GM23338 (cell line): ENCODE measurements around the gene NUP153. TPM values are rescaled to one million over a fixed set of nuclear protein-coding genes. Genes with fewer than 3 reads are reported as not detected.

Source experiments
- ATAC-seq: fragments of 200-7000 bp; cut with Tn5 transposase; 3 replicates; pipeline ENCODE4 v1.9.1; 2020
- DNase-seq: peaks from one replicate; pipeline ENCODE4 v3.0.0-alpha.2; 2015; ENCODE audit warnings: low spot score
- H2AFZ ChIP-seq: fragments of 200-600 bp; sonication (generic); 2 replicates; pipeline ENCODE4 v1.8.0; 2016; ENCODE audit warnings: antibody characterized with exemption, mild to moderate bottlenecking, moderate library complexity
- H3F3A ChIP-seq: fragments of 200-600 bp; sonication (generic); replicated peaks from 2 replicates; pipeline ENCODE4 v1.8.0; 2017; ENCODE audit warnings: antibody characterized with exemption, mixed run types, low read depth
- H3K27ac ChIP-seq: fragments of 200-600 bp; sonication (generic); 2 replicates; pipeline ENCODE4 v1.6.1; 2016; ENCODE audit warnings: low read depth
- H3K27me3 ChIP-seq: fragments of 200-600 bp; sonication (generic); 2 replicates; pipeline ENCODE4 v1.8.0; 2016; ENCODE audit warnings: mild to moderate bottlenecking, mixed run types, moderate library complexity; ENCODE audit not compliant: insufficient read depth
- H3K36me3 ChIP-seq: fragments of 200-600 bp; sonication (generic); 2 replicates; pipeline ENCODE4 v1.8.0; 2016; ENCODE audit warnings: mild to moderate bottlenecking; ENCODE audit not compliant: insufficient read depth
- H3K4me1 ChIP-seq: fragments of 200-600 bp; sonication (generic); 2 replicates; pipeline ENCODE4 v1.8.0; 2016; ENCODE audit warnings: mild to moderate bottlenecking, moderate library complexity; ENCODE audit not compliant: insufficient read depth
- H3K4me2 ChIP-seq: fragments of 200-600 bp; sonication (generic); 2 replicates; pipeline ENCODE4 v1.7.1; 2017; ENCODE audit warnings: mixed run types
- H3K4me3 ChIP-seq: fragments of 200-600 bp; sonication (generic); 2 replicates; pipeline ENCODE4 v1.6.1; 2016; ENCODE audit warnings: mixed run types
- H3K79me2 ChIP-seq: fragments of 200-600 bp; sonication (generic); replicated peaks from 2 replicates; pipeline ENCODE4 v1.8.0; 2017; ENCODE audit warnings: mild to moderate bottlenecking; ENCODE audit not compliant: insufficient read depth
- H3K9me2 ChIP-seq: fragments of 200-600 bp; sonication (generic); 2 replicates; pipeline ENCODE4 v1.8.0; 2017; ENCODE audit not compliant: insufficient read depth
- H4K20me1 ChIP-seq: fragments of 200-600 bp; sonication (generic); replicated peaks from 2 replicates; pipeline ENCODE4 v1.8.0; 2017; ENCODE audit warnings: mild to moderate bottlenecking; ENCODE audit not compliant: insufficient read depth
- H3K27ac Mint-ChIP-seq: 2 replicates; pipeline ENCODE4 v1.8.0; 2020; ENCODE audit warnings: inconsistent platforms, mild to moderate bottlenecking, moderate library complexity, mixed read lengths
- H3K27me3 Mint-ChIP-seq: 3 replicates; pipeline ENCODE4 v1.8.0; 2022; ENCODE audit warnings: low read depth, mild to moderate bottlenecking, moderate library complexity, mixed read lengths, inconsistent platforms; ENCODE audit not compliant: insufficient read depth, poor library complexity
- H3K36me3 Mint-ChIP-seq: 3 replicates; pipeline ENCODE4 v1.8.0; 2021; ENCODE audit warnings: low read depth, mild to moderate bottlenecking, inconsistent platforms, moderate library complexity, mixed read lengths
- H3K4me1 Mint-ChIP-seq: 3 replicates; pipeline ENCODE4 v1.8.0; 2020; ENCODE audit warnings: mild to moderate bottlenecking, inconsistent platforms, mixed read lengths
- H3K4me3 Mint-ChIP-seq: 3 replicates; pipeline ENCODE4 v1.8.0; 2021; ENCODE audit warnings: moderate library complexity, mild to moderate bottlenecking, inconsistent platforms, mixed read lengths
- H3K9me3 Mint-ChIP-seq: 3 replicates; pipeline ENCODE4 v1.8.0; 2020; ENCODE audit warnings: moderate library complexity, mild to moderate bottlenecking, inconsistent platforms, mixed read lengths
- CREB1 ChIP-seq: fragments of 250-450 bp; sonication (Bioruptor Pico); IDR thresholded peaks from 2 replicates; pipeline ENCODE4 v1.5.0; 2020; ENCODE audit warnings: low read depth, mild to moderate bottlenecking, moderate library complexity
- EZH2 ChIP-seq: fragments of 200-600 bp; sonication (generic); IDR thresholded peaks from one replicate; pipeline ENCODE4 v1.8.0; 2017; ENCODE audit warnings: antibody characterized with exemption, mild to moderate bottlenecking, low read depth; ENCODE audit not compliant: unreplicated experiment
- EZH2phosphoT487 ChIP-seq: fragments of 200-600 bp; sonication (generic); IDR thresholded peaks from one replicate; pipeline ENCODE4 v1.8.1; 2018; ENCODE audit warnings: antibody characterized with exemption; ENCODE audit not compliant: unreplicated experiment
- JUNB ChIP-seq: IDR thresholded peaks from one replicate; pipeline ENCODE4 v1.6.1; 2016; ENCODE audit warnings: antibody characterized with exemption; ENCODE audit not compliant: unreplicated experiment
- POLR2AphosphoS5 ChIP-seq: IDR thresholded peaks from 2 replicates; pipeline ENCODE4 v1.6.1; 2016; ENCODE audit warnings: antibody characterized with exemption, low read depth
- ZNF114 ChIP-seq: fragments of 250-450 bp; sonication (Bioruptor Pico); IDR thresholded peaks from 2 replicates; pipeline ENCODE4 v1.5.0; 2020; ENCODE audit warnings: mild to moderate bottlenecking, moderate library complexity
- ZNF331 ChIP-seq: fragments of 250-450 bp; sonication (Bioruptor Pico); IDR thresholded peaks from 2 replicates; pipeline ENCODE4 v1.5.0; 2020; ENCODE audit warnings: low read depth, mild to moderate bottlenecking, moderate library complexity
- polyA plus RNA-seq: library from polyadenylated mRNA; unstranded; fragments of >200 nt; fragmentation: Nextera tagmentation; extraction: Ambion mirVana; gene quantifications from 2 replicates; pipeline ENCODE4 v1.2.1, GENCODE V29; 2016
- total RNA-seq: library from RNA; depleted of rRNA; stranded (reverse); fragments of >200 nt; shearing (Covaris generic); gene quantifications from 2 replicates; pipeline ENCODE4 v1.2.3, GENCODE V29; 2014
- TF ChIP-seq, protein P1 (sequence below), 2 experiments: fragments of 200-600 bp in 1 of 2; sonication (generic) in 1 of 2; conservative IDR thresholded peaks; 2 replicates each; pipeline versions ENCODE4 v1.5.1 to v1.6.1; 2016 to 2017; ENCODE audit warnings: antibody characterized with exemption in 2 of 2, low read depth in 2 of 2, mild to moderate bottlenecking in 2 of 2, moderate library complexity in 1 of 2
- TF ChIP-seq, protein P2 (sequence below): IDR thresholded peaks from 2 replicates; pipeline ENCODE4 v1.6.1; 2016; ENCODE audit warnings: antibody characterized with exemption
- TF ChIP-seq, protein P3 (sequence below): IDR thresholded peaks from one replicate; pipeline ENCODE4 v1.6.1; 2018; ENCODE audit warnings: antibody characterized with exemption; ENCODE audit not compliant: unreplicated experiment

Gene NUP153
- total and polyA plus RNA-seq, 2 experiments from 2014 or later, result 23.8 to 88.4 TPM

DNA sequence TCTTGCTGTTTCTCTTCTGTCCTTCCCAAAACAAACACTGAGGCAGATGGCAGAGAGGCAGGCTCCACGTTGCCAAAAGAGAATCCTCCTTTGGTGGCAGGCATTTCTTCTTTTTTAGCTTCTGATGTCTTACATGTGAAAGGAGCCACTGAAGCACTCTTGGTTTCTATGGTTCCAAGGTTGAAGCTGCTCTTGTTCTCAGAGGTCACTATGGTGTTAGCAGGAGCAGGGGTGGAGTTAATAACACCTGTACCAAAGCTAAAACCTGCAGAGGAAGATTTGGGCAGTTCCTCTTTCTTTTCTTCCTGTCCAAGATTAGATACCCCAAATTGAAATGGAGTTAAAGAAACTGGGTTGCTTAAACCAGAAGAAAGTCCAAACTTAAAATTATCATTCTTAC, 77.9 kb downstream of the NUP153 start (continued):
- TF ChIP-seq, protein P1, sequence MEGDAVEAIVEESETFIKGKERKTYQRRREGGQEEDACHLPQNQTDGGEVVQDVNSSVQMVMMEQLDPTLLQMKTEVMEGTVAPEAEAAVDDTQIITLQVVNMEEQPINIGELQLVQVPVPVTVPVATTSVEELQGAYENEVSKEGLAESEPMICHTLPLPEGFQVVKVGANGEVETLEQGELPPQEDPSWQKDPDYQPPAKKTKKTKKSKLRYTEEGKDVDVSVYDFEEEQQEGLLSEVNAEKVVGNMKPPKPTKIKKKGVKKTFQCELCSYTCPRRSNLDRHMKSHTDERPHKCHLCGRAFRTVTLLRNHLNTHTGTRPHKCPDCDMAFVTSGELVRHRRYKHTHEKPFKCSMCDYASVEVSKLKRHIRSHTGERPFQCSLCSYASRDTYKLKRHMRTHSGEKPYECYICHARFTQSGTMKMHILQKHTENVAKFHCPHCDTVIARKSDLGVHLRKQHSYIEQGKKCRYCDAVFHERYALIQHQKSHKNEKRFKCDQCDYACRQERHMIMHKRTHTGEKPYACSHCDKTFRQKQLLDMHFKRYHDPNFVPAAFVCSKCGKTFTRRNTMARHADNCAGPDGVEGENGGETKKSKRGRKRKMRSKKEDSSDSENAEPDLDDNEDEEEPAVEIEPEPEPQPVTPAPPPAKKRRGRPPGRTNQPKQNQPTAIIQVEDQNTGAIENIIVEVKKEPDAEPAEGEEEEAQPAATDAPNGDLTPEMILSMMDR (conservative IDR thresholded peaks at IDR 0.05; ENCODE audit: low read depth in 2 of 2), result no peak
- no peak for TF ChIP-seq CREB1
- TF ChIP-seq ZNF331 (CRISPR knock-in tag), result no peak
- no peak for TF ChIP-seq JUNB

DNA sequence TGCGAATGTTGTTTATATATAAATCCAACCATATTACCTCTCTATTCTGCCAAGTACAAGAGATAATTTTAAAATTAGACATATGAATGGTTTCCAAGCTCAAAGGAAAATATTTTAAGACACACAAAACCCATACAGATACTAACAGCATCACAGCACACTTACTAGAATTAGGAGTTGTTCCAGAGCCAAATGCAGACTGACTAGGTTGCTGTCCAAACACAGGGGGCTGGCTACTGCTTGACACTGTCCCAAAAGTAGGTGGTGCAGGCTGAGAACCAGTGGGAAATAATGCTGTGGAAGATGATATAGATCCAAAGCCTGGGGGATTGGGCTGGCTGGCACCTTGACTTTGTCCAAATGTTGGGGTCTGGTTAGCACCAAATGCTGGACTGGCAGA, 82.3 kb downstream of the NUP153 start:
- no peak for TF ChIP-seq ZNF114 (CRISPR knock-in tag)
- TF ChIP-seq, protein P2, sequence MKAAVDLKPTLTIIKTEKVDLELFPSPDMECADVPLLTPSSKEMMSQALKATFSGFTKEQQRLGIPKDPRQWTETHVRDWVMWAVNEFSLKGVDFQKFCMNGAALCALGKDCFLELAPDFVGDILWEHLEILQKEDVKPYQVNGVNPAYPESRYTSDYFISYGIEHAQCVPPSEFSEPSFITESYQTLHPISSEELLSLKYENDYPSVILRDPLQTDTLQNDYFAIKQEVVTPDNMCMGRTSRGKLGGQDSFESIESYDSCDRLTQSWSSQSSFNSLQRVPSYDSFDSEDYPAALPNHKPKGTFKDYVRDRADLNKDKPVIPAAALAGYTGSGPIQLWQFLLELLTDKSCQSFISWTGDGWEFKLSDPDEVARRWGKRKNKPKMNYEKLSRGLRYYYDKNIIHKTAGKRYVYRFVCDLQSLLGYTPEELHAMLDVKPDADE, result no peak
- TF ChIP-seq POLR2AphosphoS5, result no peak
- TF ChIP-seq EZH2, result no peak
- TF ChIP-seq EZH2phosphoT487, result no peak
- peaks cover 12% of the 10 kb centered on the region; the same call in 1 of the 2 replicates for H4K20me1 ChIP-seq
- H3K27ac Mint-ChIP-seq, result no peak overlapping the region
- H3K4me3 Mint-ChIP-seq, result no peak overlapping the region
- DNase-seq (no peak), ATAC-seq (no peak)
- H2AFZ ChIP-seq, result no peak overlapping the region
- peaks cover 75% of the 10 kb centered on the region for H3K79me2 ChIP-seq
- H3K27me3 ChIP-seq, result no peaks in the 10 kb centered on the region
- no peaks in the 10 kb centered on the region for H3K27me3 Mint-ChIP-seq
- H3F3A ChIP-seq, result no peaks in the 10 kb centered on the region; the same call in 1 of the 2 replicates
- H3K27ac ChIP-seq, result no peak overlapping the region
- H3K9me3 Mint-ChIP-seq, result no peaks in the 10 kb centered on the region; the same call in 2 of the 3 replicates
- H3K4me2 ChIP-seq, result no peak overlapping the region
- no peaks in the 10 kb centered on the region for H3K4me1 Mint-ChIP-seq
- no peaks in the 10 kb centered on the region for H3K4me1 ChIP-seq
- H3K9me2 ChIP-seq, result no peaks in the 10 kb centered on the region
- peaks cover 41% of the 10 kb centered on the region for H3K36me3 ChIP-seq
- H3K36me3 Mint-ChIP-seq, result peaks cover 76% of the 10 kb centered on the region
- no peak overlapping the region for H3K4me3 ChIP-seq

DNA sequence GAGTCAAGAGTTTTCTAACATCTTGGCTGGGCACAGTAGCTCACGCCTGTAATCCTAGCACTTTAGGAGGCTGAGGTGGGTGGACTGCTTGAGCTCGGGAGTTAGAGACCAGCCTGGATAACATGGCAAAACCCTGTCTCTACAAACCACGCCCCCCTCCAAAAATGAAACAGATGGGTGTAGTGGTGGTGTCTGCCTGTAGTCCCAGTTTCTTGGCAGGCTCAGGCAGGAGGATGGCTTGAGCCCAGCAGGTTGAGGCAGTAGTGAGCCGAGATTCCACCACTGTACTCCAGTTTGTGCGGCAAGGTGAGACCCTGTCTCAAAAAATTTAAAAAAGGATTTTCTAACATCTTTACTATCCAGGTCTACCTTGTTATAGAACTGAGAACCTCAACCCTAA, 84.6 kb downstream of the NUP153 start:
- Mint-ChIP-seq H3K4me1 (no peaks in the 10 kb centered on the region), H3K4me3 (no peak overlapping the region), H3K27ac (no peak overlapping the region), H3K36me3 (peaks cover 68% of the 10 kb centered on the region), H3K9me3 (no peaks in the 10 kb centered on the region; the same call in 2 of the 3 replicates), H3K27me3 (no peaks in the 10 kb centered on the region)
- Histone ChIP-seq H3K4me1 (no peaks in the 10 kb centered on the region), H3K27me3 (no peaks in the 10 kb centered on the region), H3K9me2 (no peaks in the 10 kb centered on the region), H3K79me2 (peaks cover 74% of the 10 kb centered on the region), H3K4me3 (no peak overlapping the region), H3F3A (no peaks in the 10 kb centered on the region; the same call in 1 of the 2 replicates), H4K20me1 (peaks cover 25% of the 10 kb centered on the region), H3K4me2 (no peak overlapping the region), H2AFZ (no peak overlapping the region), H3K27ac (no peak overlapping the region), H3K36me3 (peaks cover 30% of the 10 kb centered on the region)
- ATAC-seq (no peak), DNase-seq (no peak)
- TF ChIP-seq, protein P3, sequence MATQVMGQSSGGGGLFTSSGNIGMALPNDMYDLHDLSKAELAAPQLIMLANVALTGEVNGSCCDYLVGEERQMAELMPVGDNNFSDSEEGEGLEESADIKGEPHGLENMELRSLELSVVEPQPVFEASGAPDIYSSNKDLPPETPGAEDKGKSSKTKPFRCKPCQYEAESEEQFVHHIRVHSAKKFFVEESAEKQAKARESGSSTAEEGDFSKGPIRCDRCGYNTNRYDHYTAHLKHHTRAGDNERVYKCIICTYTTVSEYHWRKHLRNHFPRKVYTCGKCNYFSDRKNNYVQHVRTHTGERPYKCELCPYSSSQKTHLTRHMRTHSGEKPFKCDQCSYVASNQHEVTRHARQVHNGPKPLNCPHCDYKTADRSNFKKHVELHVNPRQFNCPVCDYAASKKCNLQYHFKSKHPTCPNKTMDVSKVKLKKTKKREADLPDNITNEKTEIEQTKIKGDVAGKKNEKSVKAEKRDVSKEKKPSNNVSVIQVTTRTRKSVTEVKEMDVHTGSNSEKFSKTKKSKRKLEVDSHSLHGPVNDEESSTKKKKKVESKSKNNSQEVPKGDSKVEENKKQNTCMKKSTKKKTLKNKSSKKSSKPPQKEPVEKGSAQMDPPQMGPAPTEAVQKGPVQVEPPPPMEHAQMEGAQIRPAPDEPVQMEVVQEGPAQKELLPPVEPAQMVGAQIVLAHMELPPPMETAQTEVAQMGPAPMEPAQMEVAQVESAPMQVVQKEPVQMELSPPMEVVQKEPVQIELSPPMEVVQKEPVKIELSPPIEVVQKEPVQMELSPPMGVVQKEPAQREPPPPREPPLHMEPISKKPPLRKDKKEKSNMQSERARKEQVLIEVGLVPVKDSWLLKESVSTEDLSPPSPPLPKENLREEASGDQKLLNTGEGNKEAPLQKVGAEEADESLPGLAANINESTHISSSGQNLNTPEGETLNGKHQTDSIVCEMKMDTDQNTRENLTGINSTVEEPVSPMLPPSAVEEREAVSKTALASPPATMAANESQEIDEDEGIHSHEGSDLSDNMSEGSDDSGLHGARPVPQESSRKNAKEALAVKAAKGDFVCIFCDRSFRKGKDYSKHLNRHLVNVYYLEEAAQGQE, result no peak
- TF ChIP-seq, protein P1 (conservative IDR thresholded peaks at IDR 0.05; ENCODE audit: low read depth in 2 of 2), result no peak
